GM10266 (cell line): ENCODE data around the gene SGTA.

Experiments used
- DNase-seq: peaks from one replicate; pipeline ENCODE4 v3.0.0; 2012; ENCODE audit errors: extremely low spot score
- CTCF ChIP-seq: IDR thresholded peaks from 2 replicates; pipeline ENCODE4 v1.5.1; 2012; ENCODE audit warnings: mild to moderate bottlenecking, low read depth; ENCODE audit not compliant: control insufficient read depth, insufficient read depth; ENCODE audit errors: missing control alignments

The SGTA gene

GRCh38 chr19:2766594-2767372, 16.3 kb downstream of the SGTA start:
- no peak for TF ChIP-seq CTCF
- no peak for DNase-seq

GRCh38 chr19:2765376-2765775, 17.7 kb downstream of the SGTA start:
- TF ChIP-seq CTCF: no peak
- DNase-seq: no peak

GRCh38 chr19:2764945-2765344, 18.1 kb downstream of the SGTA start:
- TF ChIP-seq CTCF: no peak
- no peak for DNase-seq

DNA sequence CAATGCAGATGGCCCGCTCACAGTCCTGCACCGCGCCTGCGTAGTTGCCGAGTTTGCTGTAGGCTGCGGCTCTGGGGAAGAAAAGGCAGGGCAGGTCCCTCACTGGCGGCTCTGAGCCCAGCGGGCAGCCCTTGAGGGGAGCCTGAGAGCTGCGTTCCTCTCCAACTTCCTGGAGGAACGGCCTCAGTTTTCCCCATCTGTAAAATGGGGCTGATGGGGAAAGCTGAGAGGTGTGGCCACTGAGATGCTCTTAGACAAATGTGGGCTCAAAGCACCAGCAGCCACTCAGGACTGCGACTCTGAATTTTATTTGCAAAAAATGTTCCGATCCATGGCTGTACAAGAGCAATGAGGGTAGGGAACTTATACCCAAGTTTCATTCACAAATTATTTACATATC, 19.4 kb downstream of the SGTA start:
- DNase-seq: no peak
- TF ChIP-seq CTCF: no peak

GRCh38 chr19:2762783-2763496, 20.1 kb downstream of the SGTA start:
- no peak for DNase-seq
- no peak for TF ChIP-seq CTCF

DNA sequence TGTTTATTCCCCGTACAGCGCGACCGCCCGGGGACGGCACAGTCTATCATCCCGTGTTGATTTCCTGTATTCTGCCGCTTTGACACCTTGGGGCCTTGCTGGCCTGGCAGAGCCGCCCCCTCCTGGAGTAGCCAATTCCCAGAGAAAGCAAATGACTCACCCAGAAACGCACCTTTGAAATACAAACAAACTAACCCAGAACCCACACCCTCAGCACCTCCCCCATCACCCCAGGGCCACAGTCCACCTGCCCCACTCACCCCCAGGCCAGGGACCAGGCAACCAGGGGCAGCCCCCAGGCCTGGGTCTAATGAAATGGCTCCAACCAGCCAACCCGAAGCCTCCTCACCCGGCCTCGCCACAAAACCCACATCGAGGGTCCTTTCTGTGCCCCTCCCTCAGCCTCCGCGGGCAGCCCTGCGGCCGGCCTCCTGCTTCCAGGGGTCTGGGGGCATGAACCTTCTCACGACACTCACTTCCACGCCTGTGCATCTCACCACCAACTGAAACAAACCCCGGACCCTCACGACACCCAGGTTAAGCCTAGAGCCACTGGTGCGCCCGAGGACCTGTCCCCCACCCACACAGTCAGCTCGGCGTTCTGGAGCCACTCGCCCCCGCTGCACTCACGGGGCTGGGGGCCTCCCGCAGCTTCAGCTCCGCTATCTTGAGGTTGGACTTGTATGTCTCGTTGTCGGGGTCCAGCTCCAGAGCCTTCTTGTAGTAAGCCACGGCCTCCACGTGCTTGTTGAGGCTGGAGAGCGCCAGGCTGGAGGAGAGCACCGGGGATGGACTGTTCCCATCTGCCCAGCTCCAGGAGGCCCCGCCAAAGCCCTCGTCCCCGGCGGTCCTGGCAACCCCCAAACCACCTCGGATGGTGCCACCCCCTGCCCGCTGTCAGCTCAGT, 20.9 kb downstream of the SGTA start:
- no peak for DNase-seq
- no peak for TF ChIP-seq CTCF
